ENCODE results near the gene TMEM31.

DNA sequence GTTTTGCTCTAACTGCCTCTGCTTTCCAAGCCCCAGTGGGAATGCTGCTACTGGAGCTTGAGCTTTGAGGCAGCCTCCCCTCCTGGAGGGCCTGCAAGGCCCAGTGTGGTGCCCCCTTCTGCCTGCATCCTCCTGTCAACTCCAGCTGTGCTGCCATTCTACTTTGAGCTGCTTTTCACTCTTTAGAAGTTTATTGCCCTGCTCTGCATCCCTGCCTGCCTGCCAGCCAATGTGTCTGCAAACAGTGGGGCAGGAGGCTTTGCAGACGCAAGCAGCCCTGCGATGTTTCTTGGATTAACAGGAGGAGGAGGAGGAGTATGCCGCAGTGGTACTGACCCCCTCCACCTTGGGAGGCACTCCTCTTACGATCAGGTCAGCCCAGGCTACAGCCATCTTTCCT lies 16.4 kb downstream of the TMEM31 start:
- no peak for TF ChIP-seq POLR2AphosphoS5 (IDR thresholded peaks at IDR 0.05; ENCODE audit: insufficient read depth, low read depth, low read length)
- TF ChIP-seq, protein P1, sequence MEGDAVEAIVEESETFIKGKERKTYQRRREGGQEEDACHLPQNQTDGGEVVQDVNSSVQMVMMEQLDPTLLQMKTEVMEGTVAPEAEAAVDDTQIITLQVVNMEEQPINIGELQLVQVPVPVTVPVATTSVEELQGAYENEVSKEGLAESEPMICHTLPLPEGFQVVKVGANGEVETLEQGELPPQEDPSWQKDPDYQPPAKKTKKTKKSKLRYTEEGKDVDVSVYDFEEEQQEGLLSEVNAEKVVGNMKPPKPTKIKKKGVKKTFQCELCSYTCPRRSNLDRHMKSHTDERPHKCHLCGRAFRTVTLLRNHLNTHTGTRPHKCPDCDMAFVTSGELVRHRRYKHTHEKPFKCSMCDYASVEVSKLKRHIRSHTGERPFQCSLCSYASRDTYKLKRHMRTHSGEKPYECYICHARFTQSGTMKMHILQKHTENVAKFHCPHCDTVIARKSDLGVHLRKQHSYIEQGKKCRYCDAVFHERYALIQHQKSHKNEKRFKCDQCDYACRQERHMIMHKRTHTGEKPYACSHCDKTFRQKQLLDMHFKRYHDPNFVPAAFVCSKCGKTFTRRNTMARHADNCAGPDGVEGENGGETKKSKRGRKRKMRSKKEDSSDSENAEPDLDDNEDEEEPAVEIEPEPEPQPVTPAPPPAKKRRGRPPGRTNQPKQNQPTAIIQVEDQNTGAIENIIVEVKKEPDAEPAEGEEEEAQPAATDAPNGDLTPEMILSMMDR (IDR thresholded peaks at IDR 0.05; ENCODE audit: extremely low read depth in 1 of 2, insufficient read depth in 1 of 2, low read depth in 1 of 2, low read length in 2 of 2) = no peak
- TF ChIP-seq JUN (IDR thresholded peaks at IDR 0.05; ENCODE audit: borderline replicate concordance, insufficient read depth, insufficient read length, low read depth) = no peak
- TF ChIP-seq POLR2A (IDR thresholded peaks at IDR 0.05; ENCODE audit: low read depth, low read length) = no peak
- no peak for TF ChIP-seq EZH2 (IDR thresholded peaks at IDR 0.05; ENCODE audit: borderline replicate concordance, low read depth, low read length, severe bottlenecking)
- TF ChIP-seq FOS (IDR thresholded peaks at IDR 0.05; ENCODE audit: borderline replicate concordance, insufficient read depth, low read length) = no peak
- TF ChIP-seq MYC (IDR thresholded peaks at IDR 0.05; ENCODE audit: low read depth, low read length) = no peak
- TF ChIP-seq, protein P2, sequence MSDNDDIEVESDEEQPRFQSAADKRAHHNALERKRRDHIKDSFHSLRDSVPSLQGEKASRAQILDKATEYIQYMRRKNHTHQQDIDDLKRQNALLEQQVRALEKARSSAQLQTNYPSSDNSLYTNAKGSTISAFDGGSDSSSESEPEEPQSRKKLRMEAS (IDR thresholded peaks at IDR 0.05; ENCODE audit: insufficient read depth, insufficient read length) = no peak
